GM12891 (cell line): Measurements from ENCODE around the gene BACH2.

Experiments
- PAX5 ChIP-seq: IDR thresholded peaks from 2 replicates; pipeline ENCODE4 v1.6.1; 2011; ENCODE audit warnings: low read length, moderate library complexity, mild to moderate bottlenecking; ENCODE audit not compliant: insufficient read depth, severe bottlenecking
- POLR2A ChIP-seq: IDR thresholded peaks from 2 replicates; pipeline ENCODE4 v1.6.1; 2011; ENCODE audit warnings: low read depth, low read length, control low read depth
- POLR2AphosphoS5 ChIP-seq: IDR thresholded peaks from 2 replicates; pipeline ENCODE4 v1.6.1; 2011; ENCODE audit warnings: low read depth, low read length, control low read depth
- POU2F2 ChIP-seq: IDR thresholded peaks from 2 replicates; pipeline ENCODE4 v1.6.1; 2011; ENCODE audit warnings: low read depth, mild to moderate bottlenecking, control low read depth, low read length, moderate library complexity
- SPI1 ChIP-seq: IDR thresholded peaks from 2 replicates; pipeline ENCODE4 v1.6.1; 2011; ENCODE audit warnings: low read depth, low read length, control low read depth
- TAF1 ChIP-seq: IDR thresholded peaks from 2 replicates; pipeline ENCODE4 v1.6.1; 2011; ENCODE audit warnings: low read depth, low read length, control low read depth

DNA sequence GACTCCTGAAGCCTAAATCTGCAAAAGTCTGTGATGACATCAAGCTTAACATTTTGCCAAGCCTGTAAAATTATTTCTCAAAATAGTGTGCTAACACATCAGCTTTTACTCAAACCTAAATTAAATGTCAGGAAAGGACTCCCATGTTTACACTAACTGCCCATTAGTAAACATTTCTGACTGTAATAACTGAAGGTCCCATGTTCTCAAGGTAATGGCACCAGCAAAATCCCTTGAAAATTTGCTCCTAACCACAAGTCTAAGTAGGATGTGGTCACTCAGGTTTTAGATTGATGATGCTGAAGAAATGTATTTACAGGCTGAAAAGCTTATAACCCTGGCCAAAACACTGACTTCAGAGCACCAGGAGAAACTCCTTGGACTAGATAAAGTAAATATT is 33.0 kb downstream of the BACH2 start:
- TF ChIP-seq POLR2A (no peak), TAF1 (no peak), POLR2AphosphoS5 (no peak), SPI1 (no peak), PAX5 (no peak), POU2F2 (no peak)
